ENCODE results near the gene PLOD2.

DNA sequence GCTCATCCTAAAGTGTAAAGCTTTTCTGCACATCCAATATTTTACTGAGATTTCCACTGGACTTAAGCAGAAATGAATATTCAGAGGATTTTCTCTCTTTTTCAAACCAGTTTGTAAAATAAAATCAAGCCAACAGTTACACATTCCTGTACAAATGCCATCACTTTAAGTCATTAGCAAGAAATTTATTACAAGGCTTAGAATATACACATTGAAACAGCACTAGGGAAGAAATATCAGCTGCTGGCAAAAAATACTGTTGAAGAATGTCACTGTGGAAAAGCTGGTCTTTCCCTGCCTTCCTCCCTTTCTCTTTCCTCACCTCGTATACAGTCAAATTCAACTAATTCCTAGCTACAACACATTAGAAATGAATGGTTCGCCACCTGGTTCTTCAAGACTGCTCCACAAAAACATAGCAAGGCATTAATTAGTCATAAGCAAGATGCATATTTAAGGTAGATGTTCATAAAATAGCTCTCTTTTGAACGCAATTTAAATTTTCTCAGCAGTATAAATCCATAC lies 21.3 kb downstream of the PLOD2 start:
- TF ChIP-seq EP300 (IDR thresholded peaks at IDR 0.05; ENCODE audit: borderline replicate concordance) = no peak
- TF ChIP-seq REST (IDR thresholded peaks at IDR 0.05; ENCODE audit: low read depth) = no peak
- TF ChIP-seq YY1 (IDR thresholded peaks at IDR 0.05; ENCODE audit: low read depth) = no peak
- no peak for TF ChIP-seq RAD21 (IDR thresholded peaks at IDR 0.05; ENCODE audit: low read depth)
- TF ChIP-seq TCF12 (IDR thresholded peaks at IDR 0.05; ENCODE audit: low read depth) = no peak
- no peak for TF ChIP-seq CEBPB (IDR thresholded peaks at IDR 0.05)
- TF ChIP-seq, protein P1, sequence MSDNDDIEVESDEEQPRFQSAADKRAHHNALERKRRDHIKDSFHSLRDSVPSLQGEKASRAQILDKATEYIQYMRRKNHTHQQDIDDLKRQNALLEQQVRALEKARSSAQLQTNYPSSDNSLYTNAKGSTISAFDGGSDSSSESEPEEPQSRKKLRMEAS (IDR thresholded peaks at IDR 0.05) = no peak
- TF ChIP-seq NFIC (IDR thresholded peaks at IDR 0.05) = no peak
